Smooth muscle cell (in vitro differentiated cells): Measurements from ENCODE around the gene SLFN5. TPM values are rescaled to one million over a fixed set of nuclear protein-coding genes. Genes with fewer than 3 reads are reported as not detected.
"Not testable (repeated sequence)": the region's sequence is repeated elsewhere in the genome, so short reads cannot be mapped to it uniquely, and the experiment has no call there.

Source experiments
- DNase-seq: peaks from one replicate; lab custom pipeline; 2025; ENCODE audit not compliant: unreplicated experiment; lab: John Stamatoyannopoulos, UW
- H2AFZ ChIP-seq: fragments of 200-600 bp; sonication (generic); 2 replicates; pipeline ENCODE4 v1.6.0; 2016; ENCODE audit warnings: antibody characterized with exemption, low read depth, mild to moderate bottlenecking
- H3F3A ChIP-seq: fragments of 200-600 bp; sonication (generic); 2 replicates; pipeline ENCODE4 v1.6.0; 2017; ENCODE audit warnings: antibody characterized with exemption, low read depth
- H3K27ac ChIP-seq: fragments of 200-600 bp; sonication (generic); 2 replicates; pipeline ENCODE4 v1.5.1; 2016; ENCODE audit warnings: low read depth, mild to moderate bottlenecking
- H3K27me3 ChIP-seq: fragments of 200-600 bp; sonication (generic); 2 replicates; pipeline ENCODE4 v1.6.1; 2016; ENCODE audit warnings: low read depth, mild to moderate bottlenecking
- H3K36me3 ChIP-seq: fragments of 200-600 bp; sonication (generic); 2 replicates; pipeline ENCODE4 v1.5.1; 2016; ENCODE audit warnings: low read depth
- H3K4me1 ChIP-seq: fragments of 200-600 bp; sonication (generic); 2 replicates; pipeline ENCODE4 v1.5.1; 2016; ENCODE audit warnings: low read depth
- H3K4me2 ChIP-seq: fragments of 200-600 bp; sonication (generic); 2 replicates; pipeline ENCODE4 v1.6.0; 2016; ENCODE audit warnings: mild to moderate bottlenecking
- H3K4me3 ChIP-seq: fragments of 200-600 bp; sonication (generic); 2 replicates; pipeline ENCODE4 v1.5.1; 2016; ENCODE audit warnings: mild to moderate bottlenecking
- H3K79me2 ChIP-seq: fragments of 200-600 bp; sonication (generic); 2 replicates; pipeline ENCODE4 v1.6.0; 2016; ENCODE audit warnings: low read depth, mild to moderate bottlenecking
- H3K9ac ChIP-seq: fragments of 200-600 bp; sonication (generic); 2 replicates; pipeline ENCODE4 v1.6.0; 2016; ENCODE audit warnings: low read depth
- H3K9me3 ChIP-seq: fragments of 200-600 bp; sonication (generic); replicated peaks from 2 replicates; pipeline ENCODE4 v1.5.1; 2016; ENCODE audit warnings: low read depth
- H4K20me1 ChIP-seq: fragments of 200-600 bp; sonication (generic); 2 replicates; pipeline ENCODE4 v1.6.0; 2016; ENCODE audit warnings: low read depth
- CTCF ChIP-seq: fragments of 200-600 bp; sonication (generic); IDR thresholded peaks from 2 replicates; pipeline ENCODE4 v1.5.1; 2017; ENCODE audit warnings: borderline replicate concordance, mild to moderate bottlenecking, antibody characterized with exemption; ENCODE audit not compliant: insufficient read depth, poor library complexity, severe bottlenecking
- WGBS: methylation state at CpG from one replicate; pipeline ENCODE4 v1.1.7; 2016; ENCODE audit warnings: low lambda C conversion rate; 5-methylcytosine and 5-hydroxymethylcytosine counted together
- polyA plus RNA-seq: library from polyadenylated mRNA; unstranded; fragments of >200 nt; fragmentation: Nextera tagmentation; extraction: Ambion mirVana; gene quantifications from 2 replicates; pipeline ENCODE4 v1.2.1, GENCODE V29; 2016
- total RNA-seq: library from RNA; depleted of rRNA; stranded (reverse); fragments of >200 nt; gene quantifications from 2 replicates; pipeline ENCODE4 v1.2.3, GENCODE V29; 2014

SLFN5 gene
- 16.0 and 26.8 TPM in 2 replicates for total RNA-seq
- 8.8 and 9.1 TPM in 2 replicates for polyA plus RNA-seq

- H3K9me3 ChIP-seq: no peaks in the 10 kb centered on the region
- H3K27me3 ChIP-seq: no peaks in the 10 kb centered on the region
- peak within 1 kb of the TSS; percentile 94 for H3K4me2 ChIP-seq
- no peaks in the 10 kb centered on the region for H3F3A ChIP-seq
- peaks cover 19% of the 10 kb centered on the region for H3K4me1 ChIP-seq
- peak within 1 kb of the TSS; percentile 88 for H3K4me3 ChIP-seq
- whole genome bisulfite sequencing: under 1% methylated on average over 44 of the region's 44 CpGs
- H2AFZ ChIP-seq: peak within 1 kb of the TSS; percentile 87
- peak; percentile 74 for DNase-seq
- H4K20me1 ChIP-seq: peaks cover 31% of the 10 kb centered on the region
- H3K79me2 ChIP-seq: peaks cover 22% of the 10 kb centered on the region
- peak within 1 kb of the TSS; percentile 95 for H3K27ac ChIP-seq
- H3K9ac ChIP-seq: peak within 1 kb of the TSS; percentile 93
- TF ChIP-seq CTCF: no peak
- no peaks in the 10 kb centered on the region for H3K36me3 ChIP-seq
Measured at GRCh38 chr17:35242805-35243560, at the start of gene SLFN5. Gene SLFN5, plus strand, starts transcription at chr17:35243072. Its CDS starts 15,619 bp downstream, at chr17:35258691.

- H4K20me1 ChIP-seq, H3K27me3 ChIP-seq, H3K4me2 ChIP-seq, H3K9me3 ChIP-seq, H2AFZ ChIP-seq, H3K4me3 ChIP-seq, H3K9ac ChIP-seq, H3K36me3 ChIP-seq, H3F3A ChIP-seq, H3K27ac ChIP-seq, DNase-seq, H3K79me2 ChIP-seq, H3K4me1 ChIP-seq: not testable (repeated sequence)
- WGBS: 95% methylated on average over 12 of the region's 12 CpGs
Measured at GRCh38 chr17:35194001-35194400, 48.9 kb upstream of the SLFN5 start, which contains the start of gene SLC35G3. Gene SLC35G3, minus strand, starts transcription at chr17:35194393. Its CDS starts 86 bp downstream, at chr17:35194307.

- not testable (repeated sequence) for H3K9ac ChIP-seq, H3K4me3 ChIP-seq, H3K36me3 ChIP-seq, H4K20me1 ChIP-seq, DNase-seq, H2AFZ ChIP-seq, H3K27ac ChIP-seq, H3K4me1 ChIP-seq, H3K9me3 ChIP-seq, H3F3A ChIP-seq, H3K79me2 ChIP-seq, H3K4me2 ChIP-seq, H3K27me3 ChIP-seq
- WGBS: 95% methylated on average over 11 of the region's 31 CpGs
Measured at GRCh38 chr17:35195062-35195461, 47.8 kb upstream of the SLFN5 start.

- not testable (repeated sequence) for H2AFZ ChIP-seq, H4K20me1 ChIP-seq, H3K27ac ChIP-seq, H3K27me3 ChIP-seq, H3K4me1 ChIP-seq, H3K4me3 ChIP-seq, H3K36me3 ChIP-seq, H3K9ac ChIP-seq, H3K9me3 ChIP-seq, H3K4me2 ChIP-seq, H3F3A ChIP-seq, DNase-seq, H3K79me2 ChIP-seq
- 69% methylated on average over 2 of the region's 2 CpGs for WGBS
Measured at GRCh38 chr17:35202582-35202981, 40.3 kb upstream of the SLFN5 start.

- Histone ChIP-seq H3K4me2 (no peak overlapping the region), H3F3A (no peaks in the 10 kb centered on the region), H3K4me3 (no peak overlapping the region), H3K36me3 (no peaks in the 10 kb centered on the region), H3K4me1 (no peaks in the 10 kb centered on the region), H3K9me3 (no peaks in the 10 kb centered on the region), H2AFZ (no peak overlapping the region), H3K9ac (no peak overlapping the region), H4K20me1 (no peaks in the 10 kb centered on the region), H3K27me3 (peaks cover 9% of the 10 kb centered on the region), H3K79me2 (no peaks in the 10 kb centered on the region), H3K27ac (no peak overlapping the region)
- WGBS: 86% methylated on average over 7 of the region's 7 CpGs
- no peak for DNase-seq
- TF ChIP-seq CTCF: no peak
Measured at GRCh38 chr17:35210741-35211140, 32.1 kb upstream of the SLFN5 start.
